Measurements from ENCODE around the gene MATN1.
A peak's percentile ranks its signal among the peaks of the same experiment; 100 is the strongest.
"Not testable (repeated sequence)": the region's sequence is repeated elsewhere in the genome, so short reads cannot be mapped to it uniquely, and the experiment has no call there.

MATN1 gene

GRCh38 chr1:30695439-30695841, 27.9 kb downstream of the MATN1 start:
- peak; percentile 20 to 57 (median 44) for DNase-seq

- DNase-seq: no peak
These were observed 28.9 kb downstream of the MATN1 start for GRCh38 chr1:30694280-30695175.

- no peak for DNase-seq
These were observed 29.6 kb downstream of the MATN1 start for GRCh38 chr1:30693822-30694221.

- DNase-seq: no peak
These were observed 30.0 kb downstream of the MATN1 start for GRCh38 chr1:30693366-30693765.

GRCh38 chr1:30692948-30693301, 30.5 kb downstream of the MATN1 start:
- DNase-seq: no peak

GRCh38 chr1:30692201-30692947, 31.0 kb downstream of the MATN1 start:
- DNase-seq: no peak

GRCh38 chr1:30691480-30691879, 31.9 kb downstream of the MATN1 start:
- no peak for DNase-seq

GRCh38 chr1:30689901-30690645, 33.3 kb downstream of the MATN1 start:
- DNase-seq: no peak

GRCh38 chr1:30688920-30689794, 34.2 kb downstream of the MATN1 start:
- DNase-seq: no peak

- DNase-seq: not testable (repeated sequence)
These were observed 34.9 kb downstream of the MATN1 start for GRCh38 chr1:30688516-30688915.

- no peak for DNase-seq
These were observed 35.5 kb downstream of the MATN1 start for GRCh38 chr1:30687886-30688285.

- DNase-seq: no peak
These were observed 37.0 kb downstream of the MATN1 start for GRCh38 chr1:30686236-30686935.

- DNase-seq: no peak
These were observed 37.6 kb downstream of the MATN1 start for GRCh38 chr1:30685796-30686165.

- DNase-seq: no peak
These were observed 38.2 kb downstream of the MATN1 start for GRCh38 chr1:30684881-30685795.

- DNase-seq: no peak
These were observed 39.1 kb downstream of the MATN1 start for GRCh38 chr1:30684259-30684658.

- DNase-seq: no peak
These were observed 39.7 kb downstream of the MATN1 start for GRCh38 chr1:30683699-30684098.

GRCh38 chr1:30682396-30683275, 40.7 kb downstream of the MATN1 start:
- no peak for DNase-seq

GRCh38 chr1:30681782-30682181, 41.6 kb downstream of the MATN1 start:
- DNase-seq: no peak

- no peak for DNase-seq
These were observed 42.5 kb downstream of the MATN1 start for GRCh38 chr1:30680879-30681278.

Data from suppressor macrophage (primary cell).